Superior temporal gyrus (tissue), 1 donor: ENCODE measurements around the gene ATG16L1.
A peak's percentile ranks its signal among the peaks of the same experiment; 100 is the strongest.
"Not testable (repeated sequence)": the region's sequence is repeated elsewhere in the genome, so short reads cannot be mapped to it uniquely, and the experiment has no call there.

Experiments
- DNase-seq: peaks from one replicate; pipeline ENCODE4 v3.0.0-alpha.2; 2016; ENCODE audit errors: extremely low spot score

Gene ATG16L1

DNA sequence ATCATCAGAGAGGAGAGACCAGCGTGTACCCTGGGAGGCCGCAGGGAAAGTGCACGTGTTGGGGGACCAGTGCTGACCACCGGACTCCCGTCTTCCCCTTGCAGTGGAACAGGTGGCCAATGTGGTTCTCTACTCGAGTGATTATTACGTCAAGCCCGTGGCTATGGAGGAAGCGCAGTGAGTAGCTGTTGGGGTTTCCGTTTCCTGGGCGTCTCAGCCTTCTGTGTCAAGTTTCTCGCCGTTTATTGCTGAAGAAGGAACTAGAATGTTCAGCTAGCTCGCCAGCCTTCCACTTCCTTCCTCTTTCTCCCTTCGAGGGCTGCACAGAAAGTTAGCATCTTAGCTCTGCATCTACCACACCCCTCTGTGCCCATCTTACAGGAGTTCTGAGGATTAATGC lies 80.1 kb downstream of the ATG16L1 start:
- peak; percentile 32 for DNase-seq

GRCh38 chr2:233332125-233332524 lies 80.7 kb downstream of the ATG16L1 start:
- DNase-seq: no peak

DNA sequence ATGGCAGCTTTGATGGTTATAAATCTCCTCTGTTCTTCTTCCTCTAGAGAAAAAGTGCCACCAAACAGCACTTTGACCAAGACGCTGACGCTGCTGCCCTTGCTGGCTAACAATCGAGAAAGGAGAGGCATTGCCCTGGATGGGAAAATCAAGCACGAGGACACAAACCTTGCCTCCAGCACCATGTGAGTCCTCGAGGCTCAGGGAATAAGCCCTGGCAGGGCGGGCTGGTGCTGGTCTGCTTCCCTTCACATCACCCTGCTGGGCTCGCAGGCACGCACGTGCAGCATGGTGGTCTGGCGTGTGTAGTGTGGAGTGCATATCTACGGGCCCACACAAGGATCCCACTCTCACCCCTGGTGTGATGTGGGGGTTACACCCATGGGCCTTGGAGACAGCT lies 83.4 kb downstream of the ATG16L1 start:
- no peak for DNase-seq

- DNase-seq: not testable (repeated sequence)
Measured at GRCh38 chr2:233336091-233336490, 84.6 kb downstream of the ATG16L1 start.

- DNase-seq: no peak
Measured at GRCh38 chr2:233336541-233336940, 85.1 kb downstream of the ATG16L1 start.

DNA sequence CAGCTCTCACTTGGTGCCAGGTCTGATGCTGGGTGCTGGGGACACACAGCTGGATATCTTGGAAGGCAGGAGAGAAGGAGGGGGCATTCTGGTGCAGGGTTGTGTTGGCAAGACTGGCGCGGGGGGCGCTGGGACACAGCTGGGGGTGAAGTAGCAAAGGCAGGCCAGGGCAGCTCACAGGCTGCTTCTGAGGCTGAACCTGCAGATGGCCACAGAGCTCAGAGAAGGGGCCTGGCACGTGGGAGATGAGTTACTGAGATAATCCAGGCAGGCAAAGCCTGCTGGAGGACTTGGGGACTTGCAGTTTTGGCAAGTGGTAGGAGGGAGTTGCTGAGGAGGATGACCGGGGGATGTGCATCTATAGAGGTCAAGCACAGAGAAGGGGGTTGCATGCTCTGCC lies 86.6 kb downstream of the ATG16L1 start:
- DNase-seq: no peak

DNA sequence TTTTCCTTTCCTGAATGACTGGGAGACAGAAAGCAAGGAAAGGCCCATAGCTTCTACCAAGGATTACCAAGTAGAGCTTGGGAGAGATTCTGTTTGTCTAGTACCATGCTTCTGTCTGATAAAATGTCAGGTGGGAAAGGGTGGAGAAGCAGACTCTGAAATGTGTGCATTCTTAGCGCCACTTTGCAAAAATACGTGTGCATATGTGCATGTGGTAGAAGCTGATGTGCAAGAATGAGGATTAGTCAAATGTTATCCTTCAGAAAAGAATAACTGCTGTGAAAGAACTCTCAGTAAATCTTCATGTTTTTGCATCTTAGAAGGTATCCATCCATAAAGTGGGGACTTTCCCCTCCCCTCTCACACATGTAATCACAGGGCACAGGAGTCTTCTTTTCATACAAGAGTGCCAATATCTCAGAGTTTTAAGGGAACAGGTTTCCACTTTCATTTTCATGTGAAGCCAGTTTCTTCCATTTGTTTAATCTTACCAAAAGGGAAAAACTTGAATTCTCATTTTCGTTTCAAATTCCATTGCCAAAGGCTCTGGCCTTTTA lies 87.4 kb downstream of the ATG16L1 start:
- DNase-seq: no peak

DNA sequence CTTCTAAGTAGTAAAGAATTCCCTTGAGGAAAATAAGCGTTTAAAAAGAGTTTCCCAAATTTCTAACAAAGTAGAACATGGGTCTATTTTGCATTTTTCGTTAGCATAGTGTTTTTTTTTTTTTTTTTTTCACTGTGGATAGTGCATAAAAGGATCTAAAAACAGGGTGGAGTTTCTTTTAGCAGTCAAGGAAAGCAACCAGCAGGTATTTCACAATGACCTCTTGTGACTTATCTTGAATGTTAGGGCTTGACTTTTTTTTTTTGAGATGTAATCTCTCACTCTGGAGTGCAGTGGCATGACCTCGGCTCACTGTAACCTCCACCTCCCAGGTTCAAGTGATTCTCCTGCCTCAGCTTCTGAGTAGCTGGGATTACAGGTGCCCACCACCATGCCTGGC lies 88.0 kb downstream of the ATG16L1 start:
- no peak for DNase-seq

- DNase-seq: no peak
Measured at GRCh38 chr2:233341296-233341695, 89.8 kb downstream of the ATG16L1 start.

GRCh38 chr2:233342301-233342700 lies 90.8 kb downstream of the ATG16L1 start:
- no peak for DNase-seq

DNA sequence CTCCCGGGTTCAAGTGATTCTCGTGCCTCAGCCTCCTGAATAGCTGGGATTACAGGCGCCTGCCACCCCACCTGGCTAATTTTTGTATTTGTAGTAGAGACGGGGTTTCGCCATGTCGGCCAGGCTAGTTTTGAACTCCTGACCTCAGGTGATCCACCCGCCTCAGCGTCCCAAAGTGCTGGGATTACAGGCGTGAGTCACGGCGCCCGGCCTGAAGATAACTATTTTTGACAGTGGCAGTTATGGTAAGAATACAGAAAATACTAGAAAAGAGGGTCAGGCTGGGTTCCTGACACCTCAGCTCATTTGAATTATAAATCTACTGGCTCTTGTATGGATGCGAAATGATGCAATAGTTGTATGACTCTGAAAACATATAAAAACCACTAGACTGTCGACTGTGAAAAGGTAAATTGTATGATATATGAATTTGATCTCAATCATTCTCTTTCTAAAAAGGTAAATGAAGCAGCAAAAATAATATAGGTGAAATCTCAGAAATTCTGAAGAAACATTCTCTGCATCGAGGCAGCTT lies 91.8 kb downstream of the ATG16L1 start:
- no peak for DNase-seq
